Stimulated activated CD8-positive, alpha-beta memory T cell treated with anti-CD3 and anti-CD28 coated beads, Interleukin-15, amount 100 ng/mL, for 24 hours (primary cell): ENCODE results near the gene MCTS1.
A peak's percentile ranks its signal among the peaks of the same experiment; 100 is the strongest.
"Not testable (repeated sequence)": the region's sequence is repeated elsewhere in the genome, so short reads cannot be mapped to it uniquely, and the experiment has no call there.

Experiments used
- DNase-seq: peaks from one replicate; pipeline ENCODE4 v3.0.0-alpha.2; 2020; ENCODE audit warnings: low read depth

MCTS1 gene

DNA sequence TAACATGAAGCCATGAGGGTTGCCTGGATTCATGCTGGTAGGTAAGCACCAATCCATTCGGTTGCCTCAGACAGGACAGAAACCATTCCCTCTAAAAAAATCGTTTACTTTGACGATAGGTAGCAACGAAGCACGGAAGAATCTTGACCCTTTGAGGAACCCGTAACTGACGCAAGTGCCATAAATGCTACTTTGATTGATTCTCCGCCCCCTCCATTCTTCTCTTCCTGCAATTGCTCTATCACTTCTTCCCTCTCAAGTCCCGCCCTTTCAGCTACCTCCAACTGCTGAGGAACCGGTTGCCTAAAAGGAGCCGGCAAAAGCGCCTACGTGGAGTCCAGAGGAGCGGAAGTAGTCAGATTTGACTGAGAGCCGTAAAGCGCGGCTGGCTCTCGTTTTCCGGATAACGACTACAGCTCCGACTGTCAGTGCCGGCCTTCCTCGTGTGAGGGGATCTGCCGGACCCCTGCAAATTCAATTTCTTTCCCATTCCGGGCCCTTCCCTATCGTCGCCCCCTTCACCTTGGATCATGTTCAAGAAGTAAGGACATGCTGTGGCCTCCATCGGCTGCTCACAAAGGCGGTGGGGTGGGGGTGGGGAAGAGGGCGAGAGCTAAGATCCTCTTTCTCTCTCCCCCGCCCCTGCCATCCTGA lies at the start of gene MCTS1:
MCTS1 (plus strand) TSS at position 395 of the 654 bp plus-strand sequence; CDS start at position 531, 136 bp downstream.
- DNase-seq: peak; percentile 37

- DNase-seq: no peak
Measured at GRCh38 chrX:120556251-120556650, 47.6 kb upstream of the MCTS1 start.

- DNase-seq: no peak
Measured at GRCh38 chrX:120559804-120560203, 44.1 kb upstream of the MCTS1 start.

DNA sequence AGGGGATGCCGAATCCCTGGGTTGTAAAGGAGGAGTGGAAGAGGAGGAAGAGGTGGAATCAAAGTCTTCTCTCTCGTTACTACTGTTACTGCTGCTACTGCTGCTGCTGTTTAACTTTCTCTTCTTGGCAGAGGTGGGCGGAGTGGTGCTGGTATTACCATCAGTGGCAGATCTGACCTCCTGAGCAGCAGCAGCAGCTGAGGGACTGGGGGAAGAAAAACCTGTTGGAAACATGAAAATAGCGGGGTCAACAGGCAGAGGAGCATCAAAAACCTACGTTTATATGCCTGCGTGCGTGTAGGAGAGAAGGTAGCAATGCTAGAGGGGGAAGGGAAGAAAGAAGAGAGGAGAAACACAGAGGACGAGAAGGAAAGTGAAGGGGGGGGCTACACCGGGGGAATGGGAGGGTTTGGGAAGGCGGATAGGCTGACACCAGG lies 43.5 kb upstream of the MCTS1 start:
- DNase-seq: no peak

DNA sequence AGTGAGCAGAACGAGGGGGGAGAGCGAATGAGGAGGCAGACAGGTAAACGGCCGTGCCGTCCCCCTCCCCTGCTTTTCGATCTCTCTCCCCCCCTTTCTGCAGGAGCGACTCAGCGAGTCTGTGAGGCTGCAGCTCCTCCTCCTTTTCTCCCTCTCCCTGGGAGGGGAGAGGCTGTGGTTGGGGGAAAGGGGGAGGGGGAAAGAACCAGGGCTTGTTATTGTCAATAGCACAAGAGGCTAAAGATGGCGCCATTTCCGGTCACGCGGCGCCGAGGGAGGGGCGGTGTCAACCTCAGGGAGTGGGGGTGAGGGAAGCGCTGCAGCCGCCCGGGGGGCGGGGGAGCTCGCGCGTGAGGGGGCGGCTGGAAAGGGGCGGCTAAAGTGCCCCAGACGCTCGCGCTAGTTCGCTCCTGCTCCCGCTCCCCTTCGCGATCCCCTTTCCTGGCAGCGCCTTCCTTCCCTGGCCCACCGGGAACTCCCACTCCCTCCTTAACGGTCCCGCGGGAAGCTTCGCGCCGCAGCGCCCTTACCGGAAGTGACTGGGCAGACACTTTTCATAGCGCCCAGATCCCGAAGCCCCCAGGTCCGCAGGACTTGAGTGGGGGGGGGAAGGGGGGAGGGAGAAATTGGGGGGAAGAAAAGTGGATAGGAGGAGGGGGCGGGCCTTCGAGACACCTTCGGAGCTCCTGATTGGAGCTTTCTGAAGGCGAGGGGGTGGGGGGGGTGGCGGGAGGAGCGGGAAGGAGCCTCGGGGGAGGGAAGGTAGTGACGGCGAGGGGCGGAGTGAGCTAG lies 42.9 kb upstream of the MCTS1 start, which contains the start of gene CUL4B:
CUL4B (minus strand) TSS at position 121 of the 792 bp plus-strand sequence. CDS start 324 bp downstream, outside the sequence.
- peak; percentile 56 for DNase-seq

DNA sequence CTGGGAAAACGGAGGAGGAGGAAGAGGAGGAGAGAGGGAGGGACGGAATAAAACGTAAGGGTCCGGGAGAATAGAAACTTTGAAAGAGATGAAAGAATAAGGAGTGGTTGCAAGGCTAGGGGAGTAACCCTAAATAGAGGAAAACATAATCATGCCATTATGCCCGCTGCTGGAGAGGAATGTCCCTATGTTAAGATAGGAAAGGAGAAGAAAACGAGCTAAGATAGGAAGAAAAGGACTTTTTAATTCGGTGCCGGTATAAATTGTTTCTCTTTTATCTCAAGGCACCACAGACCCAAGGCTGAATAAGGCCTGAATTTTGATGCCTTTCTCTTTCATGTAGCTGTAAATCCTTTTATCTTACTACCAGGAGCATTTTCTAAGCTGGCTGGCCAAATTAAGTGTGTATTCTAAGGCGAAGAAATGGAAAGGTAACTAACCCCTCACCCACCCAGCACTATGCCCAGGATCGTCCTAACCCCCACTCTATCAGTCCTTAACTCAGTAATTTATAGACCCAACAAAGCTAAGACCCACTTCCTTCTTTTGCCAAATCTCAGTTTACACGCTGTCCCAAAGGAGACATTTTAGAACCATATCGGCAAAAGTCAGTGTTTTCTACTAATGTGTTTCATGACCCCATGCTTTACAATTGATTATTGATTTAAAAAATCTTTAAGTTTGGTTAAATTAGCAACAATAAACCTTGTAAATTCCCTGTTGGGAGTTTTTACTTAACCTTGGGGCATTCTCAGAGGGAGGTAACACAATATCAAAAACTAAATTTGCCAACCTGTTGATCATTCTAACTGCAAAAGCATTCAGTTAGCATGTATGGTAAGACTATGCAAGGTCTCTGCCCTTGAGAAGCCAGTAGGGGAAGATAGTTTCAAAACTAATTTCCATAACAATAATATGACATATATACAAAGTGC lies 42.0 kb upstream of the MCTS1 start:
- DNase-seq: no peak

DNA sequence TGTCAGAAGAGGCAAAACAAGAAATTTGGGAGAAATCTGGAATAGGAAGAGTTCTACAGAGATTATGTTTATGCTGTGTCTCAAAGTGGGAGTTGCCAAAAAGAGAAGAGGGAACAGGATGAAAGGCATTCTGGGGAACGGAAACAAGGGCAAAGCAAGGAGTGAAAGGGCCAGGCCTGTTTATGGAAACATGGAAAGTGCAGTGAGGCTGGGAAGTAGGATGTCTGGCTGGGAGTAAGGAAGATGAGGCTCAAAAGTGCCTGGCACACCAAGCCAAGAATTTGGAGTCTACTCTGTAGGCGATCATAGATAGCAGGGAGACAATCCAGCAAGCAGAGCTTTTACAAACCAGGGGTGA lies 41.4 kb upstream of the MCTS1 start:
- DNase-seq: no peak

DNA sequence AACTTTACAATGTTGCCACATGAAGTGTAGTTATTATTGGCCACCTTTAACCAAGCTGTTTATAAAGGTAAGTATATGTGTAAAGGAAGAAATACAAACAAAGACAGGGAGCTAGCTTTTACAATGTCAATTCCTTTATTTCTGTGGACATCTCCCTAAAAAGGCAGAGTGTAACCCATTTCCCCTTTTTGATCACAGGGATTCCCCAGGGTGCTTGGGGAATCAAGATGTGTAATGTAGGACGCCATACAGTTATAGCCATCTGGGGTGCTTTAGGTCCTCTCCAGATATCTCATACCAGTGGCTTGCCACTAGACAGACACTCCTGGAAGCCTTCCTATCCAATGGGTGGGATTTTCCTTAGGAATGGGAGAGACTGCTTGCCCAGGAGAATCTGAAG lies 39.0 kb upstream of the MCTS1 start:
- DNase-seq: no peak

- DNase-seq: no peak
Measured at GRCh38 chrX:120566817-120567216, 37.1 kb upstream of the MCTS1 start.

DNA sequence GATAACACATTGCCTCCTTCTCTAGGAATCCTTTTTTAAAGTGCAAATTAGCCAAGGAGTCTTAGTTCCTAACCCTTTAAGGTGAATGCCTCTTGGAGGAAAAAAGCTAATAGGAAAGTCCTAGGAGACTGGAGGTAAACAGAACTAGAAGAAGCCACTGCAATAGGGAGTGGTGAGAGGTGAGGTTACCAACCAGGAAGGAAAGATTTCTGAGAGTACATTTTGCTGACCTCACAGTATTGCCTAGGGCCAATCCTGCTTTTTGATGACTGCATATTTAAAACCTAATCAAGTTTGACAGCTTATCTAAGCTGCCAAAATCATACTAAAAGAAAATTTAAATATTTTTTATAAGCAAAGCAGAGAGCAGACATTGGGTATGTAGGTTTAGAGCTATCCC lies 35.9 kb upstream of the MCTS1 start:
- DNase-seq: no peak

- DNase-seq: no peak
Measured at GRCh38 chrX:120568609-120569008, 35.3 kb upstream of the MCTS1 start.

GRCh38 chrX:120570011-120570600 lies 33.8 kb upstream of the MCTS1 start:
- DNase-seq: no peak

- not testable (repeated sequence) for DNase-seq
Measured at GRCh38 chrX:120573806-120574205, 30.1 kb upstream of the MCTS1 start.

- DNase-seq: no peak
Measured at GRCh38 chrX:120575379-120576114, 28.4 kb upstream of the MCTS1 start.

DNA sequence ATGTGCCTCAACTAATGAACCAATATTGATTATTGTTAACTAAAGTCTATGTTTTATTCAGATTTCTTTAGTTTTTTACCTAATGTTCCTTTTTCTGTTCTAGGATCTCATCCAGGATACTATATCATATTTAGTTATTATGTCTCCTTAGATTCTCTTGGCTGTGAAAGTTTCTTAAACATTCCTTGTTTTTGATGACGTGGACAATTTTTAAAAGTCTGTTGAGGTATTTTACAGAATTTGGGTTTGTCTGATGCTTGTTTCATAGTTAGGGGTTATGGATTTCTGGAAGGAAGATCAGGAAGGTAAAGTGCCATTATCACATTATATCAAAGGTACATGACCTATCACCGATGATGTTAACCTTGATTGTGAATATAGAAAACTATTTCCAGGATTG lies 18.2 kb upstream of the MCTS1 start:
- DNase-seq: no peak

GRCh38 chrX:120604361-120604782 lies 471 bp downstream of the MCTS1 start:
- DNase-seq: no peak

DNA sequence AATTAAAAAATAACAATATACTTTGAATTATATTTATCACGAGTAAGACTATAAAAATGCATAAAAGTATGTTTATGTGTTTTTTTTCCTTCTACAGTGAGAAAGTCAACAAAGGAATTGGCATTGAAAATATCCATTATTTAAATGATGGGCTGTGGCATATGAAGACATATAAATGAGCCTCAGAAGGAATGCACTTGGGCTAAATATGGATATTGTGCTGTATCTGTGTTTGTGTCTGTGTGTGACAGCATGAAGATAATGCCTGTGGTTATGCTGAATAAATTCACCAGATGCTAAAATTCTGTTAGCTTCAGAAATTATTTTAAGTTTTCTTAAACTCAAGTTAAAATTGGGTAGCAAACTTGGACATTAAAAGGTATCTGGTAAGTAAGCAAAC lies 8.2 kb downstream of the MCTS1 start:
- DNase-seq: no peak

DNA sequence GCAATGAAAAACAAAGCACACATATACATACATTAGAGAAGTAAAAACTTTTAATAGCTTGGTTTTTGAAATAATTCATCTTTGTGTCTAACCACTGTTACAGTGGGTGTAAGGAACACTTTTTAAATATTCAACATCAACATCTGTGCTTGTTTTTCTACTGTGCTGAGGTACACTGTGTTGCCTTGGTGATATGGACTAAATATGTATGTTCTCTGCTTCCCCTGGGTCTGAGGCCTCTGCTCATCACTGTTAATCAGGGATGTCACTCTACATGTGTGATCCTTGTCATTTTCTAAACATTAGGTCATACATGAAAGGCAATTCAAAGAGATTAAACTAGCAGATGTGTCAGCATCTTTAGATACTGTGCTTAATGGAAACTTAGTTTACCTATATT lies 10.9 kb downstream of the MCTS1 start:
- no peak for DNase-seq

- DNase-seq: no peak
Measured at GRCh38 chrX:120617996-120618630, 14.2 kb downstream of the MCTS1 start.

DNA sequence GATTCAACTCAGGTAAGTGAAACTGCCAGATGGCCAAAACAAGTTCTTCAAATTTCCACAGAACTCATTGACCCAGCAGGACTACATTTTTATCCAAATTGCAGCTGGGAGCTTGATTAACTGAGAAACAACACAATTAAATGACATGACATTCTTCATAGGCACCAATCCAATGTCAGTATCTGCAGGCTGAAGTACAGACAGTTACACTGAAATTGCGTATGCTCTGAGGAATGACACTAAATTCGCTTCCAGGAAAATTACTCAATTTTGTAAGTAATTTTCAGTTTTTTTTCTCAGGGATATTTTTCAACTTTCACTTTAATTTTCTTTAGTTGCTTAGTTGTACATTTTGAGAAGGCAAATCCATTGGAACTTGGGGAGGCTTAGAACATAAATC lies 21.5 kb downstream of the MCTS1 start:
- no peak for DNase-seq
